Hepatic stellate cell (primary cell): Measurements from ENCODE around the gene TRIP10.
"Not testable (repeated sequence)": the region's sequence is repeated elsewhere in the genome, so short reads cannot be mapped to it uniquely, and the experiment has no call there.

Source experiments
- DNase-seq: peaks from one replicate; pipeline ENCODE4 v3.0.0; 2011; ENCODE audit warnings: low spot score

Gene TRIP10

GRCh38 chr19:6739390-6739882, at the start of gene TRIP10:
TSS of gene TRIP10 (plus strand) at chr19:6739680. CDS start at chr19:6739762, 82 bp downstream.
- DNase-seq: peak; percentile 90

- DNase-seq: no peak
Observed at GRCh38 chr19:6690160-6690885, 49.2 kb upstream of the TRIP10 start.

- no peak for DNase-seq
Observed at GRCh38 chr19:6691342-6691741, 48.1 kb upstream of the TRIP10 start.

GRCh38 chr19:6692027-6692426, 47.5 kb upstream of the TRIP10 start:
- DNase-seq: no peak

DNA sequence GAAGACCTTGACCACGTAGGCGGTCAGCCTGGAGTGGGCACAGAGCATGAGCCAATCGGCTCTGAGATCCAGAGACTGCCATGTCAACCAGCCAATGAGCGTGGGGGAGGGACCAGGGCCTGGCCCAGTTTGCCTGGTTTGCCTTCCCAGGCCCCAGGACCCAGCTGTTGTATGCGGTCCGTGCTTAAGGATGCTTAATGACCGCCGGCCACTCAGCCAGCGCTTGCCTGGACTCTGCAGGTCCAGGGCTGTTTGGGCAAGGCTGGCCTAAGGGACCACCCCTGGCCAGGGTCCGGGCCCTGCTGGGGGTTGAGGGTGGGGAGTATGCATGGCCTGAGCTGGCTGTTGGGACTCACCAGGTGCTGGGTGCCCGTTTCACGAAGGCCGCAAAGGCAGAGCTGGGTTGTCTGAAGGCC, 46.4 kb upstream of the TRIP10 start:
- DNase-seq: no peak

DNA sequence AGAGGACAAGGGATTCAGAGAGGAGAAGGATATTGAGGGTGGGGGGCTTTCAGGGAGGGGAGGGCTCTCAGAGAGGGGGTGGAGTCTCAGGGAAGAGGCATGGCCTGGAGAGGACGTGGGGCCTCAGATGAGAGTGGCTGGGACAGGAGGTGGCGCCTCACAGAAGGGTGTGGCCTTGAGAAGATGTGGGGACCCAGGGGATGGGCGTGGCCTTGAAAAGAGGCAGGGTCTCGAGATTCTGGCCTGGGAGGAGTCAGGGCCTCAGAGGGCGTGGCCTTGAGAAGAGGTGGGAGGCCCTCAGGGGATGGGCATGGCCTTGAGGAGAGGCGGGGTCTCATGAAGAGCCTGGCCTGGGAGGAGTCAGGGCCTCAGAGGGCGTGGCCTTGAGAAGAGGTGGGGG, 45.8 kb upstream of the TRIP10 start:
- DNase-seq: no peak

DNA sequence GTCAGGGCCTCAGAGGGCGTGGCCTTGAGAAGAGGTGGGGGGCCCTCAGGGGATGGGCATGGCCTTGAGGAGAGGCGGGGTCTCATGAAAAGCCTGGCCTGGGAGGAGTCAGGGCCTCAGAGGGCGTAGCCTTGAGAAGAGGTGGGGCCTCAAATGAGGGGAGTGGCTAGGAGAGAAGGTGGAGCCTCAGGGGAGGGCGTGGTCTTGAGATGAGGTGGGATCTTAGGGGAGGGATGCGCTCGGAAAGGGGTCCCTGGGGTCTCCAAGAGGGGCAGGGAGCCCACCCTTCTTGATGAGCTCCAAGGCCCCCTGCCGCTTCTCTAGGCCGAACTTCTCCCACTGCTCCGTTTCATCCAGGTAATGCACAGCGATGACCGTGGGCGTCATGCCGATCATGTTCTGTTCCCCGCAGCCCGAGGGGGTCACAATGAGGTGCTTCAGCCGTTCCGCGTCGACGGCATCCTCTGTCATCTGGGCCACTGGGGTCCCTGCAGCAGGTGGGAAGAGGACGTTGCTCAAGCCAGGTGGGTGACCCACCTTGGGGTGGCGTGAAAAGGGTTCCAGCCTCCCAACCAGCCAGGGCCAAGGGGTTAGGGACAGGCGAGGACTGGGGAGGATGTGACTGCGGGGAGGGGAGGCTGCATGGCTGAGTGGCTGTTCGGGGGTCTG, 45.2 kb upstream of the TRIP10 start:
- DNase-seq: no peak

GRCh38 chr19:6696239-6696820, 43.1 kb upstream of the TRIP10 start:
- DNase-seq: no peak

DNA sequence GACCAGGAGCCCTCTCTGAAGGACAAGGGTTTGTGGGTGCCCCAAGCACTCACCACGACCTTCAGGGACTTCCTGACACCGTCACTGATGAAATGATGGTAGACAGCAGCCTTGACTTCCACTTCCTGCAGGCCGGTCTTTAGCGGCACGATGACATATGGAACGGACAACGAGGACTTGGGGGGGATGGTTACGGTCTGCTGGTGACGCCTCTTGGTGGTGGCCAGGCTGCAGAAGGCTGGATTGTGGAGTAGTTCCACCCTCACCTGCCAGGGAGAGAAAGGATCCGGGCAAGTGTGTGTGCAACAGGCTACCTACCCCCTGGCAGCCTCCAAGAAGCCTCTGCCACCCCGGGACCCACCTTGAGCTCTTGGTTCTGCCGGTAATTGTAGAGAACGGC, 42.2 kb upstream of the TRIP10 start:
- no peak for DNase-seq

- no peak for DNase-seq
Observed at GRCh38 chr19:6699935-6700334, 39.5 kb upstream of the TRIP10 start.

GRCh38 chr19:6700586-6701316, 38.7 kb upstream of the TRIP10 start:
- DNase-seq: no peak

DNA sequence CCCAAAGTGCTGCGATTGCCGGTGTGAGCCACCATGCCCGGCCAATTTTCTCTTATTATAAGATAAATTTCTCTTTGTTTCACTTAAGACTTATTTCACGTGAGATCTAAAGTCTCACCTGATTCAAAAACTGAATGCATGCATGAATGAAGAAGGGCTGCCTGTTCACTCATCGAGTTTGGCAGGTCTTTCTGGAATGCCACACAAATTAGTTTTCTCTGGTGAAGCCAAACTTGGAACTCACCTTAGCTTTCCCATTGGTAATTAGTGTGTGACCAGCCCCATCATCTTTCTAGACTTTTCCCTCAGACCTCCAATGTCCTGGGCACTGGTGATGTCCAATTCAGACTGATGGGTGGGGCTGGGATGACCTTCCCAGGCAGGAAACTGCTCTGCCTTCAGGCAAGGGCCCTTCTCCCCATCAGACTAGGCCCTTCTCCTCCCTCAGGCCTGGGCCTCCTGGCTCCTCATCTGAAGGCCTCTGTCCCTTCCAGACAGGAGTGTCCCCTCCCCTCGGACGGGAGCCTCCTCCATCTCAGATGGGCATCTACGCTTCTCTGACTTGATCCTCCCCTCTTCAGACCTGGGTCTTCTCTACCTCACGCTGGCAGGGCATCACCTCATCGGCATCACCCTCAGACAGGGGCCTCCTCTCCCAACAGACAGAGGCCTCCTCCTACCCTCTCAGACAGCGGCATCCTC, 33.4 kb upstream of the TRIP10 start:
- DNase-seq: no peak

- DNase-seq: no peak
Observed at GRCh38 chr19:6706633-6706958, 32.9 kb upstream of the TRIP10 start.

DNA sequence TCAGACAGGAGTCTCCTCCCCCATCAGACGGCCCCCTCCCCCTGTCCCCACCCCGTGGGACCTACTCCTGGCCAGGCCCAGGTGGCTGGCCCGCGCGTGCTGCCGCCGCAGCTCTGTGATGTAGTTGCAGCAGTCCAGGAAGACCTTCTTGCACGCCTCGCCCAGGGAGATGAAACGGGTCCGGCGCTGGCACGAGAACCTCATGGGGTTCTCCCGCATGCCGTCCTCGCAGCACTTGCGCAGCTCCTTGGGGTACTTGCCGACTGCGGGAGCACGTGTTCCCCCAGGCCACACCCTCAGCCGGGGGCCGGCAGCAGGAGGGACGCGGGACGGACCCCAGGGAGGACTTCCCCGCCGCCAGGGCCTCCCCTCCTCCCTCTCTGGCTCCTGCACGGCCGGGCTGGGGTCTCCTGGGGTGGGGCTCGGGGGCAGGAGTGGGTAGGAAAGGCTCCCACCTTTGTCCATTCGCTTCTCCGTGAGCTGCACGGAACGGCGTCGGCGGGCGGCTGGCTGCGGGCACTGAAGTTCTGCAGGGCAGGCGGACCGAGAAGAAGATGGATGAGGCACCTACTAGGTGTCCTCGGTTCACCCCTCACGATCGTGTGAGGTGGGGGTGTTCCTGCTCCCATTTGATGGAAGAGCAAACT, 32.3 kb upstream of the TRIP10 start:
- no peak for DNase-seq

GRCh38 chr19:6707658-6708018, 31.8 kb upstream of the TRIP10 start:
- DNase-seq: no peak

GRCh38 chr19:6708346-6708745, 31.1 kb upstream of the TRIP10 start:
- no peak for DNase-seq

- not testable (repeated sequence) for DNase-seq
Observed at GRCh38 chr19:6708913-6709312, 30.6 kb upstream of the TRIP10 start.

GRCh38 chr19:6709549-6709948, 29.9 kb upstream of the TRIP10 start:
- DNase-seq: no peak

DNA sequence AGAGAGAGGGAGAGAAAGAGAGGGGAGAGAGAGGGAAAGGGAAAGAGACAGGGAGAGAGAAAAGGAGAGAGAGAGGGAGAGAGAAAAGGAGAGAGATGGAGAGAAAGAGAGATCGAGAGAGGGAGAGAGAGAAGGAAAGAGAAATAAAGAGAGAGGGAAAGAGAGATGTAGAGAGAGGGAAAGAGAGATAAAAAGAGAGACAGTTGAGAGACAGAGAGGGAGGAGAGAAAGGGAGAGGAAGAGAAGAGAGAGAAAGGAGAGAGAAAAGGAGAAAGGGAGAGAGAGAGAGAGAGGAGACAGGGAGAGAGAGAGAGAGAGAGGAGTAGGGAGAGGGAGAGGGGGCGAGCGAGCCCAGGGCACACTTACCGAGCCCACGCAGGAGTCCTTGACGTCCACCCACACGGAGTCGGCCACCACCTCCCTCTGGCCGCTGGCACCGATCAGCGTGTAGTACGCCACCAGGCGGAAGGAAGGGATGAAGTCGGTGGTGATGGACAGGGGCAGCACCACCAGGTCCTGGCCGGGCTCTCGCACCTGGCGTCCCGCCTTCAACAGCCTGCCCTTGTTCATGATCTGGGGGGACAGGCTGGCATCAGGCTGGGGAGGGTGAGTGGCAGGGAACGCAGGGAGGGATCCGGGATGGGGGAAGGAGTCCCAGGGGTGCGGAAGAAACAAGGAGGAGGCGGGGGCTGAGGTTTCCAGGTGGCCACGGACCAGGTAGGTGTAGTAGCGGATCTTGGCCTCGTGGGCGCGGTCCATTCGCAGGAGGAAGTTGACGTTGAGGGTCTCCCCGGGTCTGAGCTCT, 29.0 kb upstream of the TRIP10 start:
- no peak for DNase-seq

DNA sequence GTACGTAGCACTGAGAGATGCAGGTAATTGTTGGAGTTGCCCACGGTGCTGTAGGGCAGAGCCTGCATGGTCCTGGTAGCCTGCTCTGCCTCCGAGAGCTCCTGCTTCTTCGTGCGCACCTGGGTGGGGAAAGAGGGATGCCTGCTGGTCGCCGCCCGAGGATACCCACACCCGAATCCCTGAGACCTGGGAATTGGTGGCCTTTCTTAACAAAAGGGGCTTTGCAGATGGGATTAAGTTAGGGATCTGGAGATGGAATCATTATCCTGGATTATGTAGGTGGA, 28.5 kb upstream of the TRIP10 start:
- no peak for DNase-seq

DNA sequence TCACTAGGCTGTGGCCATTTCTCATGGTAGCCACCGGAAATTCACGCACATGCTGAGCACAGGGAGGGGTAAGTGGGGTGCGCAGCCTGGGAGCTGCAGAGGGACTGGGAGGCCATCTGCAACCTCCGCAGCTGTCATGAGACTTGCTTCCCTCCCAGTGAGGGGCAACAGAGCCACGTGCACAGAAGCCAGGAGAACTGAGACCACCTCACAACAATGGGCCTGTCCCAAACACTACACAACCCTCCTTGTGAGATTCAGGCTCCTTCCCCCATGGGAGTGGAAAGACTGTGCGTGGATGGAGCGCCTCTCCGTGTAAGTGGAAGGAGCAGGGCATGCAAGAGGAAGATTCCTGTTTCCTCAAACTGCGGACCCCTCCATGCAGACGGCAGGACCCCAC, 27.9 kb upstream of the TRIP10 start:
- no peak for DNase-seq
